ENCODE results near the gene CSGALNACT2.
A peak's percentile ranks its signal among the peaks of the same experiment; 100 is the strongest.

The CSGALNACT2 gene

DNA sequence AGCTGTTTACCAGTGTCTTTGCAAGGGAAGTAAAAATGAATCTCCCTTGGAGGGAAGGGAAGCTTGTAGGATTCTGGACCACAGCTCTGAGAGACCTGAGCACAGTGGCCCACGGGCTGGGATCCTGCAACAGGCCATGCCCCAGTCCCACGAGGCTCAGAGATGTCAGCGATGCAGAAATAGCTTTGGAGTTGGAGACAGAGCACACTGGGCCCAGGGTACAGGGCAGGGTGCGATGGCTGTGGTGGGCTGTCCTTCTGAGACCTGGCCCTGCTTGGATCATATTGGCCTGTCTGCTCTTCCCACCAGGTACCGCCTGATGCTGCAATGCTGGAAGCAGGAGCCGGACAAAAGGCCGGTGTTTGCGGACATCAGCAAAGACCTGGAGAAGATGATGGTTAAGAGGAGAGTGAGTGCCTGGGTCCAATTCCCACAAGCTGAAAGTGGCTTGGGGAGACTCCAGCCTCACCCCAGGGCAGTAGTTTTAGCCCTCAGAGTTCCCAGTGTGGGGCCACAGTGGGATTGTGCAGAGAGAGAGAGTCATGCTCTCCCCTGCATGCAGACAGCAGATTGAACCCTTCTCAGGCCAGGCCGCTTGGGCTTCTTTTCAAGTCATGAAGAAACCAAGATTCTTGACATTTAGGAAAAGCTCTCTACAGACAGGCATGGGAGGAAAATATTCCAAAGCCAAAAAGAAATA lies 13.5 kb upstream of the CSGALNACT2 start:
- DNase-seq: peak in 1 of 2 experiments; percentile 13

DNA sequence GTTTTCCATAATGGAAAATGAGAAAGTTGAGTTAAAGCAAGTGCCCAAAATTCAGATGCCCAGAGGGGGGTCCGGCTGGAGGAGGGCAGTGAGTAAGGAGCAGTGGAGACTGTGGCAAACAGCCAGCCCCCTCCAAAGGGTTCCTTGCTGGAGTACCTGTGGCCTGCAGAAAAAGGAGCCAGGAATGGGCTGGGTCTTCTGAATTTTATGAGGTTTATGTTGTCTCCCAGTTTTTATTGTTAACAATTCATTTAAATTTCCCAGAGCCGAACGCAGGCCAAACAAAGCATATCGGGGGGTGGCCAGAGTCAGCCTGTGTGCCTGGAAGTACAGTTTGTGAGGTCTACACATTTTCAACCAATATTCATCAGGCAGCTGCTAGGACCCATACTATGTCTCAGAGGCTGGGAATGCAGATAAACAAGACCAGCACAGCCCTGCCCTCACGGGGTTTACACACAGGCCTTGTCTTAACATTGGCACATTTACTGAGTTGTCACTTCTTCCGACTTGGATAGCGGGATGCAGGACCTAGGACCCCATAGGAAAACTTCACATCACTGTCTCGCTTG lies 12.9 kb upstream of the CSGALNACT2 start:
- DNase-seq: peak; percentile 10 to 13

DNA sequence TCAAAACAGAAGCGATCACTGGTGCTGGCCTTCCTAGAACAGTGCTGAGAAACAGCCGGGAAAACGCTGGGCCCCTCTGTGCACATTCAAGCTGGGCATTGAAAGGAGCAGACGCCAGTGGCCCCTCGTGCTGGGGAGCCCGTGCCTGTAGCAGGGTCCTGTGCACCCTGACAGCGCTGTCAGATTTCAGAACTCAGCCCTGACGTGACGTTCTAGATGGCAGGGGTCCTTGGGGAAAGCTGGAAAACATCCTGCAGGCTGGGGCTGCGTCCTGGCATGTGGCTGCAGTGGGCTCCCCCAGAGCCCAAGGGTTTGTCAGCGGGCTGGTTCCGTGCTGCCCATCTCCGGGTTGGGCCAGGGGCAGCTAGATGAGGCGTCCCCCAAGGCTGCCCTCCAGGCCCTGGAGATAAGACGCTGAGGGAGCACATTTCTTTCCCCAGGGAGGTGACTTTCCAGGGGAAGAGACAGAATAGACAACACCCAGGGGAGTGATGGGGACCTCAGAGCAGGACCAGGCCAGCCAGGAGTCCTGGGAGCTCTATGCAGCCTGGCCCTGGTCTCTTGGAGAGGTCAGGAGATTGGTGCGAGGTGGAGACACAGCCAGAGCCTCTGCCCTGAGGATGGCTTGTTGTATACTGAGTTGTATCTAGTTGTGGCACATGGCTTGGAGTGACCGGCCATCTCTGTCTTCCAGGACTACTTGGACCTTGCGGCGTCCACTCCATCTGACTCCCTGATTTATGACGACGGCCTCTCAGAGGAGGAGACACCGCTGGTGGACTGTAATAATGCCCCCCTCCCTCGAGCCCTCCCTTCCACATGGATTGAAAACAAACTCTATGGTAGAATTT lies 12.1 kb upstream of the CSGALNACT2 start:
- DNase-seq: peak; percentile 5 to 15

DNA sequence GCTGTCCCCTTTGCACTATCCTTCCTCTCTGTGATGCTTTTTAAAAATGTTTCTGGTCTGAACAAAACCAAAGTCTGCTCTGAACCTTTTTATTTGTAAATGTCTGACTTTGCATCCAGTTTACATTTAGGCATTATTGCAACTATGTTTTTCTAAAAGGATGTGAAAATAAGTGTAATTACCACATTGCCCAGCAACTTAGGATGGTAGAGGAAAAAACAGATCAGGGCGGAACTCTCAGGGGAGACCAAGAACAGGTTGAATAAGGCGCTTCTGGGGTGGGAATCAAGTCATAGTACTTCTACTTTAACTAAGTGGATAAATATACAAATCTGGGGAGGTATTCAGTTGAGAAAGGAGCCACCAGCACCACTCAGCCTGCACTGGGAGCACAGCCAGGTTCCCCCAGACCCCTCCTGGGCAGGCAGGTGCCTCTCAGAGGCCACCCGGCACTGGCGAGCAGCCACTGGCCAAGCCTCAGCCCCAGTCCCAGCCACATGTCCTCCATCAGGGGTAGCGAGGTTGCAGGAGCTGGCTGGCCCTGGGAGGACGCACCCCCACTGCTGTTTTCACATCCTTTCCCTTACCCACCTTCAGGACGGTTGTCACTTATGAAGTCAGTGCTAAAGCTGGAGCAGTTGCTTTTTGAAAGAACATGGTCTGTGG lies 11.4 kb upstream of the CSGALNACT2 start:
- DNase-seq: peak; percentile 16 to 22

DNA sequence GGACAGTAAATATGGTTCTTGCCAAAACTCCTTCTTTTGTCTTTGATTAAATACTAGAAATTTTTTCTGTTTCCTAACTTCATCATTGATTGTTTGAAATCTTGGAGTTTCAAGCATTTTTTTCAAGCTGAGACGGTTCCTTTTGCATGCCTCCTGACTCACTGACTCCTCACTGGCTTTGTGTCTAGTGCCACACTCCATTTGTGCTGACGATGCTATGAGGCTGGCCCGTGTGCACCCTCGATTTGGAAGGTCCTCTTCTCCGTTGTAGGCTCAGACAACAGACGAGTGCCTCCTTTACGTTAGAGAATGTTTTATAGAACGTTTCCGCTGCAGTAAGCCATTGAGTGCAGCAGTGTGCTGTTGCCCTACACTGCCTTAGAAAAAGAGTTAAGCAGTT lies 10.8 kb upstream of the CSGALNACT2 start:
- peak; percentile 4 to 7 for DNase-seq

DNA sequence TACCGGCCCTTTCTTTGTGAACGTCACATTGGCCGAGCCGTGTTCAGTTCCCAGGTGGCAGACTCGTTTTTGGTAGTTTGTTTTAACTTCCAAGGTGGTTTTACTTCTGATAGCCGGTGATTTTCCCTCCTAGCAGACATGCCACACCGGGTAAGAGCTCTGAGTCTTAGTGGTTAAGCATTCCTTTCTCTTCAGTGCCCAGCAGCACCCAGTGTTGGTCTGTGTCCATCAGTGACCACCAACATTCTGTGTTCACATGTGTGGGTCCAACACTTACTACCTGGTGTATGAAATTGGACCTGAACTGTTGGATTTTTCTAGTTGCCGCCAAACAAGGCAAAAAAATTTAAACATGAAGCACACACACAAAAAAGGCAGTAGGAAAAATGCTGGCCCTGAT lies 9.9 kb upstream of the CSGALNACT2 start:
- peak; percentile 5 to 11 for DNase-seq

DNA sequence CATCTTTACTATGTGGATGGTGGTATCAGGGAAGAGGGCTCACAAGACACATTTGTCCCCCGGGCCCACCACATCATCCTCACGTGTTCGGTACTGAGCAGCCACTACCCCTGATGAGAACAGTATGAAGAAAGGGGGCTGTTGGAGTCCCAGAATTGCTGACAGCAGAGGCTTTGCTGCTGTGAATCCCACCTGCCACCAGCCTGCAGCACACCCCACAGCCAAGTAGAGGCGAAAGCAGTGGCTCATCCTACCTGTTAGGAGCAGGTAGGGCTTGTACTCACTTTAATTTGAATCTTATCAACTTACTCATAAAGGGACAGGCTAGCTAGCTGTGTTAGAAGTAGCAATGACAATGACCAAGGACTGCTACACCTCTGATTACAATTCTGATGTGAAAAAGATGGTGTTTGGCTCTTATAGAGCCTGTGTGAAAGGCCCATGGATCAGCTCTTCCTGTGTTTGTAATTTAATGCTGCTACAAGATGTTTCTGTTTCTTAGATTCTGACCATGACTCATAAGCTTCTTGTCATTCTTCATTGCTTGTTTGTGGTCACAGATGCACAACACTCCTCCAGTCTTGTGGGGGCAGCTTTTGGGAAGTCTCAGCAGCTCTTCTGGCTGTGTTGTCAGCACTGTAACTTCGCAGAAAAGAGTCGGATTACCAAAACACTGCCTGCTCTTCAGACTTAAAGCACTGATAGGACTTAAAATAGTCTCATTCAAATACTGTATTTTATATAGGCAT lies 9.1 kb upstream of the CSGALNACT2 start:
- peak; percentile 39 to 41 for DNase-seq

DNA sequence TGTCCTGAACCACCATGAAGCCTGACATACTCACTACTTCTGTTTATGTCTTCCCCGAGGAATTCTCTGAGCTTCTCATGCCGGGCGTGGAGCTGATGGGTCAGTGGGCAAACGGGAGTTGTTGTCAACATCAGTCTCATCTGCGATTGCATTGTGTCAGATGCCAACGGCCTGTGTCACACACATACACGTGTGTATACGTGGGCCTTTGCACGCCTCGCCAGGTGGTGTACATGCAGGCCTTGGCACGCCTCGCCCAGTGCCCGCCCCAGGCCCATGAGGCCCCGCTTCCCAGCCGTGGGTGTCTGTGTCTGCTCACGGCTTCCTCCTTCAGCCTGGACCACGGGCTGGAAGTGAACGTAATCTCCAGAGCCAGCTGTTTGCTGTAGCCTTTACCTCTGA lies 7.5 kb upstream of the CSGALNACT2 start:
- DNase-seq: peak in 1 of 2 experiments; percentile 11

DNA sequence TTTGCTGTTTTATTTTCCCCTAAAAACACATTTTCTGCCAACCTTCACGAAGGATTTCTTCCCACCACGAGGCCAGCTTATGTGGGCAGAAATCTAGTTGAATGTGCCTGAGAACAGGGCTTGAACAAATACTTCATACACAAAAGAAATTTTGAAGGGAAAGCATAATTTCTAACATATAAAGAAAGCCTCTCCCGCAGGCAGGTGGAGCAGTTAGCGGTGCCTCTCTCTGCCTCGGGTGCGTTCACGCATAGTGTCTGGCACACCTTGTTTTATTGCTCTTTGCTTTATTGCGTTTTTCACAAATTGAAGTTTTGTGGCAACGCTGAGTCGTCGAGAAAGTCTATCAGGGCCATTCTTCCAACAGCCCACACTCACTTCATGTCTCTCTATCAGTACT lies 7.0 kb upstream of the CSGALNACT2 start:
- peak in 1 of 2 experiments; percentile 11 for DNase-seq

DNA sequence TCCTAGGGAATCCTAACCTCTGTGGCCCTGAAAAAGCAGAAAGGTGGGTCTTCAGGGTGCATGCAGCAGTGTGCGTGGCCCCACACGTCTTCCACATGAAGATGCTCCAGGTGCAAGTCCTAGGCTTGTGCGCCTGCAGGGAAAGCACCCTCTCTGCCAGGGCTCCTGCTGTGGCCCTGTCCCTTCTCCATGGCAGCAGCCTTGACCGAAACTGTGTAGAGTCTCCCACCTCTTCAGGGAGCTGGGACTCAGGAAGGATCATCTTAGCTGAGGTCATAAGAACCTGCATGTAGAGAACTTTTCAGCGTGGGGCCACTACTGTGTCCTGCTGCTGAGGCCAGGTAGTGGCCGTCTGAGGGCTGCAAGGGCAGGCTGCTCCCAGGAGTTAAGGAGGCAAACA lies 6.3 kb upstream of the CSGALNACT2 start:
- peak in 1 of 2 experiments; percentile 5 for DNase-seq

DNA sequence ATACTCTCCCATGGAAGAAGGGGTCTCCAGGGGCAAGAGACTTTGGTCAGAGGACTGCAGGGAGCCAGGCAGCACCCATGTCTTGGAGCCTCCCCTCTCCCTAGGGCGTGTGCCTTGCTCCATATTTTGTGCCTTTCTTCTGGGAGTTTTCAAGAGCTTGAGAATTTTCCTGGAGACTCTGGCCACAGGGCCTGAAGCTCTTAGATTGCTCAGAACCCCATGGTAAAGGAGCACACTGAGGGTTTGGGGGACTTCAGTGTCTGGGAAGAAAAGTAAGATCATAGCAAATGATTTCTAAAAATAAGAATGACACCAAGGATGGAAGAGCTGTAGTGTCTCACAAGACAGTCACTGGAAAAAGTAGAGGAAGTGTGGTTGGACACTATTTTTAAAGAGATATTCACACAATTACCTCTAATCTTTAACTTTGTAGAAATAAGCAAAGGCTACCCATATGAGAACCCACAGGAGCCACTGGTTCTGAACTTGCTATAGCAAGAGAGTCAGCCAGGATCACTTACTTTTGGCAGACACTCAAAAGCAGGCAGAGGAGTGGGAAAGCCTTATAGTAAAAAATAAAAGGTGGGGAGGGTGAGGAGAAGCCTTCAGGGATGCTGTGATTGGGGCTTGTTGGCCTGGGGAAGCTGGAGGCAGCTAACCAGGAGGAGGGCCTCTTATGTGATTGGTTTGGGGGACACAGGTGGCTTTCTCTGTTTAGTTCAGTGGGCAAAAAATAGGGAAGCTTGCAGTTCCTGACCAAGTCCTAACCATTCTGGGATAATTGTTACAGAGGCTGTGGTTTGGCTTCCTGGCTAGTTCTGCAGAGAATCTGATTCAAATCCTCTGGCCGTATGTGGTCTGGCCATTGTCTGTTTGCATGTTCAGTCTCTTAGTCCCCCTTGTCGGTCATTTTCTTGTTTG lies 5.1 kb upstream of the CSGALNACT2 start:
- DNase-seq: no peak

DNA sequence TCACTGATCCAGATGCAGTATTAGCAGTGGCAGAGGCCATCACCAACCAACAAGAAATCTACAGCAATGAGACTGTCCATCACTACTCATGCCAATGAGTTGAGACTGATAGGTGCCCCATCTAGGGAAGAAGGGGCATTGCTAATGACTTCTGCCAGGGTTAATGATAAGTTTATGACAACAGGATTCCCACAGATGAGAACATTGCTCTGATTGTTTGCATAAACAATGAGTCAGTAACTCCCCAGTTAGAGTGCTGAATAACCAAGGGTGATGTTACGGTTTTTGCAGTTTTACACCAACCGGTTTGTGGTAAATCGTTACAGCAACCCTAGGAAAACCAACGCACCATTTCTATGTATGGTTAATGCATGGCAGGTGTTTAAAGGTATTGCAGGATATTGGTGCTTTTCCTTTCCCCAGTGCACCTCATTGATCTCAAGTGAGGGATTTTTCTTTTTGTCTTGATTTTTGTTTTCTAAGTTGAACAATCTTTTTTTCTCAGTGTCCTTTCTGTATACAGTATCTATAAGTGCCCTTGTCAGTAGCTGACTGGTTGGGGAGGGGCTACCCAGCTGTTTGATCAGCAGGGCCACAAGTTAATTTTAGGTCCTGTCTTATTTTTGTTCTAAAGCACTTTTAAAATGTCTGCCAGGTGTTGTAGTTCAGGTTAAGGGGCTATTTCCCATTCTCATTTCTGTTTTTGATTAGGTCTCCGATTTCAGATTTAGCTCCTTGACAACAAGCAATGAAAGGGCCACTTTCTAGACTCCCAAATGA lies 3.9 kb upstream of the CSGALNACT2 start:
- DNase-seq: no peak

DNA sequence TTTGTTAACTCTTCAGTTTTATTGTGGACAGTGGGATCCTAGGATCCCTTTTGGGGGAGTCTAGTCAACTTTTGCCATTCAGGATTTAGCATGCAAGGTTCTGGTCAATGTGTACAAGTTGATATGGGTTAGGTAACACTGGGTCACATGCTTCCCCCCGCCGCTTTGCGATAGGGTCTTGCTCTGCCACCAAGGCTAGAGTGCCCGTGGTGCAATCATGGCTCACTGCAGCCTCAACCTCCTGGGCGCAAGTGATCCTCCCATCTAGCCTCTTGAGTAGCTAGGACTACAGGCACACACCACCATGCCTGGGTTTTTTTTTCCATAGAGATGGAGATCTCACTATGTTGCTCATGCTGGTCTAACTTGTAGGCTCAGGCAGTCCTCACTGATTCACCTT lies 3.2 kb upstream of the CSGALNACT2 start:
- DNase-seq: no peak

DNA sequence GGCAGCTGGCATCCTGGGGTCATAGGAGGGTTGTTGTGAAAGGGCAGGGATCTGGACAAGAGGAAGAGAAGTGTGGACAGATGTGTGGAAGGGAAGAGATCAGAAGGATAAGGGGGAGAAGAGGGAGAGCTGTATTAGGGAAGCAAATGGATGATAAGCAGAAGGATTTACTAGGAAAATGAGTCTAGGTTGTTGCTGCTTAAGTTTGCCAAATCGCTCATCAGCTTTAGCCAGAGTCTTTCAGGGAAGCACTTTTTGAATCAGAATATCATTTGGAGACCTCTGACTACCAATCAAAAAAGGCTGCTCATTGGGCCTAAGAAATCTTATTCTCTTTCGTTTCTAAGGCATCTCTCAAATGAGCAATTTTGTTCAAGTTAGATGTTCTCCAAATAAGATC lies 2.6 kb upstream of the CSGALNACT2 start:
- no peak for DNase-seq

DNA sequence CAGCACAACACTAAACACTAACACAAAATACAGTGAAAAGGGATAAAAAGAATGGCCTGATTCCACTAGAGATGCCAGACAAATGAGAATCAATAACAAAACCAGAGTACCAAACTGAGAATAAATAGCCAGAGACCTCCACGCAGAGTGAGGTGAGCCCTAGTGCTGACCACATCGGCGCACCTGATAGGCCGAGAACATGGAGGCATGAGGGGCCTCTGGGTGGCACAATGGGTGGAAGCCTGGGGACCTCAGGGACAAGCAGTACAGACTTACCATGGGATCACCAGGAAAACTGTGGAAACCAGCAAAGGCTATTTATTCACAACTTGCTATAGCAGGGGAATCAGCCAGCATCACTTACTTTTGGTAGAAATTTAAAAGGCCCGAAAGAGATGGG lies 1.8 kb upstream of the CSGALNACT2 start:
- no peak for DNase-seq

DNA sequence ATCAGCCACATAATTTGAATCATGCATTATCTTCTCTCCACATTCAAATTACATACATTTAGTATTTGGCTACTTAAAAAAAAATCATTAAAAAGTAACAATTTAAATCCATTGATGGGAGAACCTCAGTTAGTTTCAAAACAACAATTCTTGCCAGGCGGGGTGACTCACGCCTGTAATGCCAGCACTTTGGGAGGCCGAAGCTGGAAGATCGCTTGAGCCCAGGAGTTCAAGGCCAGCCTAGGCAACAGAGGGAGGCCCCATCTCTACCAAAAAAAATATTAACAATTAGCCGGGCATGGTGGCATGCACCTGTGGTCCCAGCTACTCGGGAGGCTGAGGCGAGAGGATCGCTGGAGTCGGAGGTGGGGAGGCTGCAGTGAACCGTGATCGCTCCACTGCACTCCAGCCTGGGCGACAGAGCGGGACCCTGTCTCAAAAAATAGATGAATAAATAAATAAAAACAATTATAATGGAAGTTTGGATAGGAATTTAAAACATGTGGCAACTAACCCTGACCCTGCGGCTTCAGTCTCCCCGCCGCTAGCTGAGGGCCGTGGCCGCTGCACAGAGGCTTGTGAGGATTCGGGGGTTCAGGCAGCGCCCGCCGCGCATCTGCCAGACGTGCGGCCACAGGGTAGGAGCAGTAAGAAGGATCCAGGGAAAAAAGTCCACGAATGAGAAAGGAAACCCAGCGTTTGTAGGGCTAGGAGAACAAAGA lies 1.1 kb upstream of the CSGALNACT2 start:
- peak in 1 of 2 experiments; percentile 19 for DNase-seq

DNA sequence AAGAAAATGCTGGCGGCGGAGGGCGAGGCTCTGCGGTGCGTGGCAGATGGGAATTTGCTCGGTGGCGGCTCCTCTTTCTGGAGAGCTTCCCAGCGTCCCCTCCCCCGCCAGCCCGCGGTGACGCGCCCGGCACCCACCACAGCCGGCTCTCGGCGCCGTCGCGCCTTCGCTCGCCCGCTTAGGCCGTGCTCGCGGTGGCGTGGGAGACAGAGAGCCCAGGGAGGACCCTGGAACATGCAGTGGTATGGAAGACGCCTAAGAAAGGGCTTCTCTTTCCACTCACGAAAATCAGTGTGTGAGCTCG lies 576 bp upstream of the CSGALNACT2 start:
- DNase-seq: no peak

DNA sequence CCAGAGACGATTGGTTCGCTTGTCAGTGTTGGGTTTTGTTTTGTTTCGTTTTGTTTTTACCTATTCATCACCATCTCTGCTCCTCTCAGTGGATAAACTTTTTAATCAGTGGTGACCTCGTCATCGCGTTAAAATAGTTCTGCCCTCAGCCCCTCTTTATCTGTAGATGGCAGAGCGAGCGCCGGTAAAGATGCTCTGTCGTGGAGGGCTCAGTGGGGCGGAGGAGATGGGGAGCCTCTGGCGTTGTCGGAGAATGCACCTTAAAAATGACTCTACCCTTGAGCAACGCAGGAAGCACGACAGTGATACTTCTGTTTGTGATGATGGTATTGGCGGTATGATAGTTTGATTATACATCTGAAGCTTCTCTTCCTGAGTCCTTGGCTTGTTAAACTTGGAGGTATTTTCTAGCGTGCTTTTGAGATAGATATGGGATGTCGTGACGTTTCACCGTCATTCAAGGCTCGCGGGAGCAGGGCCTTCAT lies 554 bp downstream of the CSGALNACT2 start:
- peak; percentile 71 to 73 for DNase-seq

DNA sequence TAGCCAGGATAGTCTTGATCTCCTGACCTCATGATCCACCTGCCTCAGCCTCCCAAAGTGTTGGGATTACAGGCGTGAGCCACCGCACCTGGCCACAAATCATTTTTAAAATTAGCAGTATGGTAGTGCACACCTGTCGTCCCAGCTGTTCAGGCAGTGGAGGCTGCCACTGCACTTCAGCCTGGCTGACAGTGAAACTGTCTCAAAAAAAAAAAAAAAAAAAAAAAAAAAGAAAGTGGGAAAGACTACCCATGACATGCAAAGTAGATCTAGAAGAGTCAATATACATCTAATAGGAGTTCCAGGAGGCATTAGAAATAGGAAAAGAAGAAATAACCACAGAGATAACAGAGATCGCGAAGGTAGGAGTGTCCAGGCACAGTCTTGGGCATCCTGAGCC lies 3.2 kb downstream of the CSGALNACT2 start:
- no peak for DNase-seq

DNA sequence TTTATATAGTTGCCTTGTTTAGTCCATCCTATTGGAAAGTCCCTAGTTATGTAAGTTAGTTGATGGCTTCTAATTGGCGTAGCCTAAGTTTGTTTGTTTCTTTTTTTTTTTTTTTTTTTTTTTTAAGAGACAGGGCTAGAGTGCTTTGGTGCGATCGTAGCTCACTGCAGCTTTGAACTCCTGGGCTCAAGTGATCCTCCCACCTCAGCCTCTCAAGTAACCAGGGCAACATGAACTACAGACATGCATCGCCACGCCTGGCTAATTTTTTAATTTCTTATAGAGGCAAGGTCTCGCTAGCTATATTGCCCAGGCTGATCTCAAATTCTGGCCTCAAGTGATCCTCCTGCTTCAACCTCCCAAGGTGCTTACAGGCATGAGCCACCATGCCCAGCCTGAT lies 7.1 kb downstream of the CSGALNACT2 start:
- no peak for DNase-seq
